Thymus (tissue), 11 donors: ENCODE measurements around the gene TMPO. TPM values are rescaled to one million over a fixed set of nuclear protein-coding genes. Genes with fewer than 3 reads are reported as not detected.
"Not testable (repeated sequence)": the region's sequence is repeated elsewhere in the genome, so short reads cannot be mapped to it uniquely, and the experiment has no call there.

Experiments
- DNase-seq, 9 donors: peaks; one replicate each; pipeline ENCODE4 v3.0.0-alpha.2; 2013; ENCODE audit warnings: low spot score in 9 of 9, low read depth in 6 of 9, missing footprints in 1 of 9
- H3K27ac ChIP-seq, 2 donors: one replicate each; pipeline ENCODE4 v1.5.1; 2013; ENCODE audit warnings: control low read depth in 1 of 2, low read depth in 1 of 2, low read length in 1 of 2, mild to moderate bottlenecking in 1 of 2, moderate library complexity in 1 of 2
- H3K27me3 ChIP-seq, 2 donors: one replicate each; pipeline ENCODE4 v1.5.1; 2013; ENCODE audit warnings: low read length in 1 of 2; ENCODE audit not compliant: control insufficient read depth in 2 of 2, insufficient read depth in 1 of 2
- H3K36me3 ChIP-seq, 2 donors: one replicate each; pipeline ENCODE4 v1.5.1; 2013; ENCODE audit warnings: low read length in 1 of 2, mild to moderate bottlenecking in 1 of 2, moderate library complexity in 1 of 2; ENCODE audit not compliant: control insufficient read depth in 2 of 2, insufficient read depth in 2 of 2
- H3K4me1 ChIP-seq, 2 donors: one replicate each; pipeline ENCODE4 v1.5.1; 2013; ENCODE audit warnings: low read length in 2 of 2; ENCODE audit not compliant: control insufficient read depth in 2 of 2, insufficient read depth in 2 of 2
- H3K4me3 ChIP-seq, 2 donors: one replicate each; pipeline ENCODE4 v1.5.1; 2013; ENCODE audit warnings: low read length in 2 of 2, control low read depth in 1 of 2, mild to moderate bottlenecking in 1 of 2
- H3K9me3 ChIP-seq, 2 donors: one replicate each; pipeline ENCODE4 v1.5.1; 2013; ENCODE audit warnings: low read length in 1 of 2, mild to moderate bottlenecking in 1 of 2; ENCODE audit not compliant: control insufficient read depth in 2 of 2, insufficient read depth in 1 of 2
- WGBS: extraction: QIAGEN DNeasy Blood & Tissue Kit; methylation state at CpG from one replicate; pipeline ENCODE4 v1.1.7; 2013; 5-methylcytosine and 5-hydroxymethylcytosine counted together
- polyA plus RNA-seq: library from polyadenylated mRNA; stranded (reverse); fragments of 200-250 nt; gene quantifications from one replicate; pipeline ENCODE4 v1.2.3, GENCODE V29; 2013
- total RNA-seq: library from RNA; stranded (reverse); fragments of 120-200 nt; gene quantifications from one replicate; pipeline ENCODE4 v1.2.4, GENCODE V29; 2013
- donor health status: healthy.

TMPO gene
- total and polyA plus RNA-seq, 2 donors, result 89.7 to 271 TPM

GRCh38 chr12:98558097-98558496, 42.7 kb downstream of the TMPO start:
- DNase-seq, H3K4me1 ChIP-seq, H3K4me3 ChIP-seq, H3K36me3 ChIP-seq, H3K9me3 ChIP-seq, H3K27me3 ChIP-seq, H3K27ac ChIP-seq: not testable (repeated sequence)
- WGBS, result 97% methylated on average over 4 of the region's 4 CpGs

- H3K9me3 ChIP-seq, result no peaks in the 10 kb centered on the region
- DNase-seq, result no peak
- no peaks in the 10 kb centered on the region for H3K36me3 ChIP-seq
- no peaks in the 10 kb centered on the region for H3K27me3 ChIP-seq
- 0% methylated on average over 1 of the region's 1 CpG for WGBS
- H3K27ac ChIP-seq, result no peak overlapping the region
- no peak overlapping the region for H3K4me3 ChIP-seq
- no peaks in the 10 kb centered on the region for H3K4me1 ChIP-seq
Measured at GRCh38 chr12:98559666-98560065, 44.3 kb downstream of the TMPO start.

GRCh38 chr12:98561846-98562245, 46.5 kb downstream of the TMPO start:
- Histone ChIP-seq H3K9me3 (no peaks in the 10 kb centered on the region), H3K36me3 (no peaks in the 10 kb centered on the region), H3K27ac (no peak overlapping the region), H3K4me1 (no peaks in the 10 kb centered on the region), H3K4me3 (no peak overlapping the region), H3K27me3 (no peaks in the 10 kb centered on the region)
- no peak for DNase-seq
- WGBS, result 97% methylated on average over 3 of the region's 3 CpGs

- no peak overlapping the region for H3K27ac ChIP-seq
- H3K36me3 ChIP-seq, result no peaks in the 10 kb centered on the region
- 92% methylated on average over 2 of the region's 2 CpGs for WGBS
- H3K9me3 ChIP-seq, result no peaks in the 10 kb centered on the region
- DNase-seq, result no peak
- no peaks in the 10 kb centered on the region for H3K4me1 ChIP-seq
- no peak overlapping the region for H3K4me3 ChIP-seq
- H3K27me3 ChIP-seq, result no peaks in the 10 kb centered on the region
Measured at GRCh38 chr12:98572010-98572409, 56.6 kb downstream of the TMPO start.

- no peak overlapping the region for H3K4me3 ChIP-seq
- H3K27me3 ChIP-seq, result no peaks in the 10 kb centered on the region
- H3K9me3 ChIP-seq, result no peaks in the 10 kb centered on the region
- no peak overlapping the region for H3K27ac ChIP-seq
- DNase-seq, result no peak
- WGBS, result 96% methylated on average over 1 of the region's 1 CpG
- no peaks in the 10 kb centered on the region for H3K4me1 ChIP-seq
- H3K36me3 ChIP-seq, result no peaks in the 10 kb centered on the region
Measured at GRCh38 chr12:98574110-98574509, 58.7 kb downstream of the TMPO start.

GRCh38 chr12:98575013-98575412, 59.6 kb downstream of the TMPO start:
- H3K27me3 ChIP-seq, result no peaks in the 10 kb centered on the region
- DNase-seq, result no peak
- no peaks in the 10 kb centered on the region for H3K9me3 ChIP-seq
- no peaks in the 10 kb centered on the region for H3K4me1 ChIP-seq
- no peak overlapping the region for H3K4me3 ChIP-seq
- H3K27ac ChIP-seq, result no peak overlapping the region
- H3K36me3 ChIP-seq, result no peaks in the 10 kb centered on the region
- WGBS, result over 99% methylated on average over 4 of the region's 4 CpGs

- not testable (repeated sequence) for H3K27me3 ChIP-seq, DNase-seq, H3K9me3 ChIP-seq, H3K36me3 ChIP-seq, H3K27ac ChIP-seq, H3K4me1 ChIP-seq, H3K4me3 ChIP-seq
- 97% methylated on average over 2 of the region's 2 CpGs for WGBS
Measured at GRCh38 chr12:98576795-98577194, 61.4 kb downstream of the TMPO start.

- Histone ChIP-seq H3K4me1 (no peaks in the 10 kb centered on the region), H3K9me3 (no peaks in the 10 kb centered on the region), H3K27me3 (no peaks in the 10 kb centered on the region), H3K27ac (no peak overlapping the region), H3K4me3 (no peak overlapping the region), H3K36me3 (no peaks in the 10 kb centered on the region)
- WGBS, result 97% methylated on average over 1 of the region's 1 CpG
- DNase-seq, result no peak
Measured at GRCh38 chr12:98578392-98578791, 63.0 kb downstream of the TMPO start.

GRCh38 chr12:98578821-98579220, 63.4 kb downstream of the TMPO start:
- Histone ChIP-seq H3K27ac (no peak overlapping the region), H3K27me3 (no peaks in the 10 kb centered on the region)
- 74% methylated on average over 2 of the region's 2 CpGs for WGBS

GRCh38 chr12:98579347-98579746, 64.0 kb downstream of the TMPO start:
- Histone ChIP-seq H3K27me3 (no peaks in the 10 kb centered on the region), H3K4me1 (no peaks in the 10 kb centered on the region), H3K36me3 (no peaks in the 10 kb centered on the region), H3K4me3 (no peak overlapping the region), H3K9me3 (no peaks in the 10 kb centered on the region), H3K27ac (no peak overlapping the region)
- 96% methylated on average over 5 of the region's 5 CpGs for WGBS
- DNase-seq, result no peak

More at GRCh38 chr12:98578821-98579220, 63.4 kb downstream of the TMPO start:
- Histone ChIP-seq H3K36me3 (no peaks in the 10 kb centered on the region), H3K4me3 (no peak overlapping the region), H3K9me3 (no peaks in the 10 kb centered on the region), H3K4me1 (no peaks in the 10 kb centered on the region)
- no peak for DNase-seq
